ENCODE results near the gene SLC8A1.

The SLC8A1 gene

DNA sequence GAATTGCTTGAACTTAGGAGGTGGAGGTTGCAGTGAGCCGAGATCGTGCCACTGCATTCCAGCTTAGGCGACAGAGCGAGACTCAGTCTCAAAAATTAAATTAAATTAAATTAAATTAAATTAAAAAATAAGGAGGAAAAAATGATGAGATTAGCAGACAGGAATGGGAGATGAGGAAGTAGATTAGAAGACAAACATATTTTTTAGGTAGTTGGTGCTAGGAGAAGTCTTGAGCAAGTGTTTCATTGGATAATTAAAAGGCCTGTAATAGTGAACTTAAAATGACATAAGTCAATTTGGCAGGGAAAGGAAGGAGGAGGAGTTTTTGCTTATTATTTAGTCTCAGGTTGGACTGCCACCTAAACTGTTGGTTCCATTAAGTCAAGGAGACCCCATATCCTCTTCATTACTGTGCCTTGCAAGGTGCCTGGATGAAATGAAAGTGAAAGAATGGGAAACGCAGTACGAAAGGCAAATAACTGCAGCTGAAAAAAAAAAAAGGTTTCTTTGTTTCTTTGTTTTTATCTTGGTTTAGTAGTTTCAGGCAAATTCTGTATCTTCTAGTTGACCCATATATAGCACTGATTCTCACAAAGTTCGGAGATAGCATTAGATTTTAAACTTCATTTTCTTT lies 162.0 kb downstream of the SLC8A1 start:
- ATAC-seq = no peak

DNA sequence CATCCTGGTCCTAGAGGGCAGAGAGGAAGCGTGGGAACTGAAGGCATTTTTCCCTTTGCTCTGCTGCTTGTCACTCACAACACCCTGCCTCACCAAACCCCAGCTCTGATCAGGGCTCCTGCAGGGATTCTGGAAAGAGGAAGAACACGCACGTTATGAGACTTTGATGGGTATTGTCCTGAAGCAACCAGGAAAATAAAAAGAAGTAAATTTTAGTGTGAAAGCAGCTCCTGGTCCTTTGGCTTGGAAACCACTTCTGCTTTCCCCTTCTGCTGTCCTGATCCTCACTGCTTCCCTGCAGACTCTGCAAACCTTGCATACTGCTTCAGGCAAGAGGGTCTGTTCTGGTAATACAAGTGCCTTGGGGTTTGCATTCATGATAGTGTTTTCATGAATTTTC lies 164.1 kb downstream of the SLC8A1 start:
- TF ChIP-seq OSR1 (CRISPR knock-in tag; IDR thresholded peaks at IDR 0.05) = no peak
- TF ChIP-seq PATZ1 (CRISPR knock-in tag; IDR thresholded peaks at IDR 0.05; ENCODE audit: borderline replicate concordance) = no peak
- no peak for TF ChIP-seq ISL1 (CRISPR knock-in tag; IDR thresholded peaks at IDR 0.05)
- no peak for TF ChIP-seq SNAI2 (CRISPR knock-in tag; IDR thresholded peaks at IDR 0.05)
- no peak for TF ChIP-seq ESRRG (CRISPR knock-in tag; IDR thresholded peaks at IDR 0.05)
- TF ChIP-seq, protein P1, sequence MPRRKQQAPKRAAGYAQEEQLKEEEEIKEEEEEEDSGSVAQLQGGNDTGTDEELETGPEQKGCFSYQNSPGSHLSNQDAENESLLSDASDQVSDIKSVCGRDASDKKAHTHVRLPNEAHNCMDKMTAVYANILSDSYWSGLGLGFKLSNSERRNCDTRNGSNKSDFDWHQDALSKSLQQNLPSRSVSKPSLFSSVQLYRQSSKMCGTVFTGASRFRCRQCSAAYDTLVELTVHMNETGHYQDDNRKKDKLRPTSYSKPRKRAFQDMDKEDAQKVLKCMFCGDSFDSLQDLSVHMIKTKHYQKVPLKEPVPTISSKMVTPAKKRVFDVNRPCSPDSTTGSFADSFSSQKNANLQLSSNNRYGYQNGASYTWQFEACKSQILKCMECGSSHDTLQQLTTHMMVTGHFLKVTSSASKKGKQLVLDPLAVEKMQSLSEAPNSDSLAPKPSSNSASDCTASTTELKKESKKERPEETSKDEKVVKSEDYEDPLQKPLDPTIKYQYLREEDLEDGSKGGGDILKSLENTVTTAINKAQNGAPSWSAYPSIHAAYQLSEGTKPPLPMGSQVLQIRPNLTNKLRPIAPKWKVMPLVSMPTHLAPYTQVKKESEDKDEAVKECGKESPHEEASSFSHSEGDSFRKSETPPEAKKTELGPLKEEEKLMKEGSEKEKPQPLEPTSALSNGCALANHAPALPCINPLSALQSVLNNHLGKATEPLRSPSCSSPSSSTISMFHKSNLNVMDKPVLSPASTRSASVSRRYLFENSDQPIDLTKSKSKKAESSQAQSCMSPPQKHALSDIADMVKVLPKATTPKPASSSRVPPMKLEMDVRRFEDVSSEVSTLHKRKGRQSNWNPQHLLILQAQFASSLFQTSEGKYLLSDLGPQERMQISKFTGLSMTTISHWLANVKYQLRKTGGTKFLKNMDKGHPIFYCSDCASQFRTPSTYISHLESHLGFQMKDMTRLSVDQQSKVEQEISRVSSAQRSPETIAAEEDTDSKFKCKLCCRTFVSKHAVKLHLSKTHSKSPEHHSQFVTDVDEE (CRISPR knock-in tag; IDR thresholded peaks at IDR 0.05) = no peak
- TF ChIP-seq ZC3H10 (CRISPR knock-in tag; IDR thresholded peaks at IDR 0.05) = no peak
- TF ChIP-seq PPARA (CRISPR knock-in tag; IDR thresholded peaks at IDR 0.05; ENCODE audit: borderline replicate concordance) = no peak
- TF ChIP-seq GLIS3 (CRISPR knock-in tag; IDR thresholded peaks at IDR 0.05) = no peak
- no peak for TF ChIP-seq CSRNP3 (CRISPR knock-in tag; IDR thresholded peaks at IDR 0.05)
- TF ChIP-seq ZFP3 (CRISPR knock-in tag; IDR thresholded peaks at IDR 0.05) = no peak
- no peak for TF ChIP-seq CREB5 (CRISPR knock-in tag; IDR thresholded peaks at IDR 0.05; ENCODE audit: low read depth)
- no peak for TF ChIP-seq ZNF70 (CRISPR knock-in tag; IDR thresholded peaks at IDR 0.05)
- TF ChIP-seq RARB (CRISPR knock-in tag; IDR thresholded peaks at IDR 0.05) = no peak
- TF ChIP-seq ZNF565 (CRISPR knock-in tag; conservative IDR thresholded peaks at IDR 0.05; ENCODE audit: low read depth) = no peak
- no peak for ATAC-seq

More for the DNA sequence above, 162.0 kb downstream of the SLC8A1 start:
- TF ChIP-seq OSR1 (CRISPR knock-in tag; IDR thresholded peaks at IDR 0.05) (no peak), ISL1 (CRISPR knock-in tag; IDR thresholded peaks at IDR 0.05) (peak; percentile 84), ZC3H10 (CRISPR knock-in tag; IDR thresholded peaks at IDR 0.05) (no peak), BACH2 (CRISPR knock-in tag; IDR thresholded peaks at IDR 0.05; ENCODE audit: borderline replicate concordance) (no peak), SNAI2 (CRISPR knock-in tag; IDR thresholded peaks at IDR 0.05) (peak; percentile 30; the same call in 1 of the 2 replicates), CREB5 (CRISPR knock-in tag; IDR thresholded peaks at IDR 0.05; ENCODE audit: low read depth) (peak; percentile 52; the same call in 1 of the 2 replicates), ZNF70 (CRISPR knock-in tag; IDR thresholded peaks at IDR 0.05) (no peak)

- no peak for TF ChIP-seq BACH2 (CRISPR knock-in tag; IDR thresholded peaks at IDR 0.05; ENCODE audit: borderline replicate concordance)
- TF ChIP-seq, protein P2, sequence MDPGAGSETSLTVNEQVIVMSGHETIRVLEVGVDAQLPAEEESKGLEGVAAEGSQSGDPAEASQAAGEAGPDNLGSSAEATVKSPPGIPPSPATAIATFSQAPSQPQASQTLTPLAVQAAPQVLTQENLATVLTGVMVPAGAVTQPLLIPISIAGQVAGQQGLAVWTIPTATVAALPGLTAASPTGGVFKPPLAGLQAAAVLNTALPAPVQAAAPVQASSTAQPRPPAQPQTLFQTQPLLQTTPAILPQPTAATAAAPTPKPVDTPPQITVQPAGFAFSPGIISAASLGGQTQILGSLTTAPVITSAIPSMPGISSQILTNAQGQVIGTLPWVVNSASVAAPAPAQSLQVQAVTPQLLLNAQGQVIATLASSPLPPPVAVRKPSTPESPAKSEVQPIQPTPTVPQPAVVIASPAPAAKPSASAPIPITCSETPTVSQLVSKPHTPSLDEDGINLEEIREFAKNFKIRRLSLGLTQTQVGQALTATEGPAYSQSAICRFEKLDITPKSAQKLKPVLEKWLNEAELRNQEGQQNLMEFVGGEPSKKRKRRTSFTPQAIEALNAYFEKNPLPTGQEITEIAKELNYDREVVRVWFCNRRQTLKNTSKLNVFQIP (CRISPR knock-in tag; IDR thresholded peaks at IDR 0.05; ENCODE audit: borderline replicate concordance, low read depth) = no peak
- TF ChIP-seq ZC3H10 (CRISPR knock-in tag; IDR thresholded peaks at IDR 0.05) = no peak
- TF ChIP-seq ZNF70 (CRISPR knock-in tag; IDR thresholded peaks at IDR 0.05) = no peak
- TF ChIP-seq OSR1 (CRISPR knock-in tag; IDR thresholded peaks at IDR 0.05) = no peak
- no peak for TF ChIP-seq ZNF565 (CRISPR knock-in tag; conservative IDR thresholded peaks at IDR 0.05; ENCODE audit: low read depth)
- TF ChIP-seq CSRNP3 (CRISPR knock-in tag; IDR thresholded peaks at IDR 0.05) = no peak
- no peak for TF ChIP-seq ZFP3 (CRISPR knock-in tag; IDR thresholded peaks at IDR 0.05)
- TF ChIP-seq TOX (CRISPR knock-in tag; IDR thresholded peaks at IDR 0.05; ENCODE audit: borderline replicate concordance) = no peak
- no peak for TF ChIP-seq CREB5 (CRISPR knock-in tag; IDR thresholded peaks at IDR 0.05; ENCODE audit: low read depth)
- TF ChIP-seq CSDC2 (CRISPR knock-in tag; IDR thresholded peaks at IDR 0.05) = no peak
- TF ChIP-seq ZNF8 (CRISPR knock-in tag; IDR thresholded peaks at IDR 0.05) = no peak
- no peak; the same call in 2 of the 3 replicates for ATAC-seq
Measured at GRCh38 chr2:40287195-40287594, 164.7 kb downstream of the SLC8A1 start.

All from SK-N-SH treated with all-trans-retinoic acid at 6 μM for 48 hours (cell line).